GM12892 (cell line): ENCODE data around the gene RPA3.

Experiments used
- POLR2A ChIP-seq: IDR thresholded peaks from 2 replicates; pipeline ENCODE4 v1.6.1; 2011; ENCODE audit warnings: low read depth, low read length, control low read depth
- POLR2AphosphoS5 ChIP-seq: IDR thresholded peaks from 2 replicates; pipeline ENCODE4 v1.6.1; 2011; ENCODE audit warnings: low read depth, low read length, control low read depth
- TAF1 ChIP-seq: IDR thresholded peaks from 2 replicates; pipeline ENCODE4 v1.6.1; 2011; ENCODE audit warnings: low read depth, mild to moderate bottlenecking, control low read depth, low read length, borderline replicate concordance

DNA sequence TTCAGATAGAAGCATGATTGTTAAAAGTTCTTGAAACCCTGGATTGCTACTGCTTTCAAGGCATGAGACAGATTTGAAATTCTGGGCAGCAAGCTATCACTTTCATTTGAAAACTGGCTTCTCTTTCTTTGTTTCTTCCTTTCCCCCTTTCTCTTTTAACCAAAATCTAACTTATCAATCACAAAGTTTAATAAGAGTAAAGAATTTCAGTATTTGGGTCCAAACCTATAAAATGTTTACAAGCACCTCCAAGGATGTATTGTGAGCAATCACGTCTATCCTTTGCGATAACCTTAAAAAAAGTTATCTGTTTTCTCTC is 21.6 kb upstream of the RPA3 start:
- TF ChIP-seq POLR2A (no peak), POLR2AphosphoS5 (no peak), TAF1 (no peak)
